Measurements from ENCODE around the gene ARMC5.

GRCh38 chr16:31493506-31494125, 34.3 kb downstream of the ARMC5 start:
- TF ChIP-seq CTCF (conservative IDR thresholded peaks at IDR 0.05 in 1 of 2, IDR thresholded peaks at IDR 0.05 in 1 of 2; ENCODE audit: extremely low read depth in 1 of 2, insufficient read depth in 1 of 2, low read depth in 1 of 2, low read length in 2 of 2) = no peak
- TF ChIP-seq EZH2 (IDR thresholded peaks at IDR 0.05; ENCODE audit: borderline replicate concordance, low read length) = no peak

Data from mammary epithelial cell (primary cell).